DOHH2 (cell line): ENCODE results near the gene SLC9A5.

Experiments used
- H3F3A ChIP-seq: fragments of 200-600 bp; sonication (generic), shearing (Covaris generic); 2 replicates; pipeline ENCODE4 v1.6.0; 2016; ENCODE audit warnings: antibody characterized with exemption, mild to moderate bottlenecking; ENCODE audit not compliant: control insufficient read depth, insufficient read depth
- H3K27ac ChIP-seq: fragments of 200-600 bp; sonication (generic); 2 replicates; pipeline ENCODE4 v1.5.1; 2014; ENCODE audit warnings: low read depth, mild to moderate bottlenecking, low read length, moderate library complexity
- H3K27me3 ChIP-seq: fragments of 200-600 bp; sonication (generic); 2 replicates; pipeline ENCODE4 v1.6.1; 2014; ENCODE audit warnings: mild to moderate bottlenecking, low read length, mixed read lengths; ENCODE audit not compliant: control insufficient read depth
- H3K36me3 ChIP-seq: fragments of 200-600 bp; sonication (generic); 2 replicates; pipeline ENCODE4 v1.6.1; 2014; ENCODE audit warnings: mild to moderate bottlenecking, low read length, moderate library complexity, mixed read lengths; ENCODE audit not compliant: control insufficient read depth
- H3K4me1 ChIP-seq: fragments of 200-600 bp; sonication (generic); 2 replicates; pipeline ENCODE4 v1.6.1; 2014; ENCODE audit warnings: mild to moderate bottlenecking, low read length, mixed read lengths; ENCODE audit not compliant: control insufficient read depth
- H3K4me2 ChIP-seq: fragments of 200-600 bp; sonication (generic); 2 replicates; pipeline ENCODE4 v1.6.0; 2014; ENCODE audit warnings: mild to moderate bottlenecking, low read length, moderate library complexity
- H3K4me3 ChIP-seq: fragments of 200-600 bp; sonication (generic); 2 replicates; pipeline ENCODE4 v1.5.1; 2014; ENCODE audit warnings: mild to moderate bottlenecking, low read length, mixed read lengths
- H3K79me2 ChIP-seq: fragments of 200-600 bp; sonication (generic); 2 replicates; pipeline ENCODE4 v1.6.1; 2014; ENCODE audit warnings: mild to moderate bottlenecking, low read length, mixed read lengths; ENCODE audit not compliant: control insufficient read depth
- H3K9me2 ChIP-seq: fragments of 200-600 bp; sonication (generic); replicated peaks from 2 replicates; pipeline ENCODE4 v1.6.1; 2014; ENCODE audit warnings: mild to moderate bottlenecking, low read length, mixed read lengths; ENCODE audit not compliant: control insufficient read depth
- H3K9me3 ChIP-seq: fragments of 200-600 bp; sonication (generic); 2 replicates; pipeline ENCODE4 v1.6.1; 2014; ENCODE audit warnings: antibody characterized with exemption, low read length, mixed read lengths; ENCODE audit not compliant: control insufficient read depth, insufficient read depth
- H4K20me1 ChIP-seq: fragments of 200-600 bp; sonication (generic); 2 replicates; pipeline ENCODE4 v1.6.0; 2014; ENCODE audit warnings: low read depth, mild to moderate bottlenecking, antibody characterized with exemption, low read length, moderate library complexity; ENCODE audit not compliant: control insufficient read depth, insufficient read depth
- EZH2phosphoT487 ChIP-seq: fragments of 200-600 bp; sonication (generic); IDR thresholded peaks from 2 replicates; pipeline ENCODE4 v1.6.1; 2017; ENCODE audit warnings: borderline replicate concordance, mild to moderate bottlenecking, antibody characterized with exemption, low read length, moderate library complexity, mixed read lengths
- TF ChIP-seq, protein P1 (sequence below): fragments of 200-600 bp; sonication (generic); IDR thresholded peaks from one replicate; pipeline ENCODE4 v1.5.1; 2014; ENCODE audit warnings: antibody characterized with exemption, mild to moderate bottlenecking, low read depth, low read length; ENCODE audit not compliant: poor library complexity, severe bottlenecking

The SLC9A5 gene

DNA sequence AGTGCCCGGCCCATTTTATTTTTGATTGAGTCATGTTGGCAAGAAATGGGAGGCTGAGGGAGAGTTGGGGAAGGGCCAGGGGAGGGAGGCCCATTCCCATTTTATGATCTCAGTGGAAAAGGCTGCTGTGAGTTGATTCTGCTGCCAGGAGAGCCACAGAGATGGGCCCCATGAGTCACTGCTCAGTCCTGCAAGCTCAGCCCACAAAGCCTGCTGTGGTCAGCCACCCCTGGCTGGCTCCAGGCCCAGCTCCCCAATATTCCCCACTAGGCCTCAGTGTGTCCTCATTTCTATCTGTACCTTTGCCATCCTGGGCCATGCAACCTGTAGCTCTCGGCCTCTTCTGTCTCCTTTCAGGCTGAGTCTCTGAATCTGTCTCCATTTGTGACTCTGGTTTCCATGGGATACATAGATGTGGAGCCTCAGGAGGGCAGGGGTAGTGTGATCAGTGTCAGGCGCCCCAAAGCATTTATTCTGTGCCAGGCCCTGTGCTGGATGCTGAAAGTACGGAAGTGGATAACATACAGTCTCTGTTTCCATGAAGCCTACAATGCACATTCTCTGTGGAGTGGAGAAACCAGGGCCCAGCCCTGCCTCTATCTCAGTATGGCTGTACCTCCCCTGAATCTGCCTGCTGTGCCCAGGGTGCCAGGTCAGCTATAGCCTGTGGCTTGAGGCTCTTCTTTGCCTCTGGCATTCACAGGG lies 28.7 kb downstream of the SLC9A5 start:
- Histone ChIP-seq H3K27me3 (no peaks in the 10 kb centered on the region), H3K79me2 (peaks cover 13% of the 10 kb centered on the region), H4K20me1 (no peaks in the 10 kb centered on the region), H3K4me1 (peaks cover 13% of the 10 kb centered on the region), H3K36me3 (peaks cover 12% of the 10 kb centered on the region), H3K4me3 (peak overlapping the region; percentile 79), H3K4me2 (peak overlapping the region; percentile 63), H3K27ac (no peak overlapping the region), H3K9me2 (no peaks in the 10 kb centered on the region), H3F3A (no peaks in the 10 kb centered on the region), H3K9me3 (no peaks in the 10 kb centered on the region)
- TF ChIP-seq, protein P1, sequence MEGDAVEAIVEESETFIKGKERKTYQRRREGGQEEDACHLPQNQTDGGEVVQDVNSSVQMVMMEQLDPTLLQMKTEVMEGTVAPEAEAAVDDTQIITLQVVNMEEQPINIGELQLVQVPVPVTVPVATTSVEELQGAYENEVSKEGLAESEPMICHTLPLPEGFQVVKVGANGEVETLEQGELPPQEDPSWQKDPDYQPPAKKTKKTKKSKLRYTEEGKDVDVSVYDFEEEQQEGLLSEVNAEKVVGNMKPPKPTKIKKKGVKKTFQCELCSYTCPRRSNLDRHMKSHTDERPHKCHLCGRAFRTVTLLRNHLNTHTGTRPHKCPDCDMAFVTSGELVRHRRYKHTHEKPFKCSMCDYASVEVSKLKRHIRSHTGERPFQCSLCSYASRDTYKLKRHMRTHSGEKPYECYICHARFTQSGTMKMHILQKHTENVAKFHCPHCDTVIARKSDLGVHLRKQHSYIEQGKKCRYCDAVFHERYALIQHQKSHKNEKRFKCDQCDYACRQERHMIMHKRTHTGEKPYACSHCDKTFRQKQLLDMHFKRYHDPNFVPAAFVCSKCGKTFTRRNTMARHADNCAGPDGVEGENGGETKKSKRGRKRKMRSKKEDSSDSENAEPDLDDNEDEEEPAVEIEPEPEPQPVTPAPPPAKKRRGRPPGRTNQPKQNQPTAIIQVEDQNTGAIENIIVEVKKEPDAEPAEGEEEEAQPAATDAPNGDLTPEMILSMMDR = no peak
- TF ChIP-seq EZH2phosphoT487 = no peak

DNA sequence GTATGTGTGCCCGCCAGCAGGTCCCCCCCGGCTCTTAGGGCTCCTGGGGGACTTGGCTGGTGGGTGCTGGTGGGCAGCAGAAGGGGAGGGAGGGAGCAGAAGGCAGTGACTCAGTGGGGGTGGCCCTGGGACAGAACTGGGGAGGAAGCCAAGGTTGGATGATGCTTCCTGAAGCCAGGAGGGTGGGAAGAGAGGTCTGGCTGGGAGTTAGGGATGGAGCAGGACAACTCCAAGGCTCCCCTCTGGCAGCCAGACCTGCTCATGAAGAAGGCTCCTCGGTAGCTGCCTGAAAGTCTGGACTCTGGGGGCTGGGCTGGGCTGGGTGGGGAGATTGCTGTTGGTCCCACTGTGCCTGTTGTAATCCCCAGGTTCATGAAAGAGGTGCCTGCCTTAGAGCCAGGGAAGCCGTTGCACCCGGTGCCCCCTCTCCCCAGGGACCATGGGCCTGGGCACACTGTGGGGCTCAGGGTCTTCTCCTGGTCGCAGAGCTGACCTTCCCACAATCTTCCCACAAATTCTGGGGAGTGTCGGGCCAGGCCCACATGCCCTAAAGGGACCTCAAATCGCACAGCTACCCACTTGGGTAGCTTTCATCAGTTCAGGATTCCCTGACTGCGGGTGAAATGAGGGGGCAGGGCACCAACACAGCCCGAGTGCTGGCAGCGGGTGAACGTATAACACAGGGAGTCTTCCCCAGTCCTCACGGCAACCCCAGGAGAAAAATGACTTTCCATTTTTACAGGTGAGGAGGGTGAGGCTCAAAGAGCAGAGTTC lies 29.4 kb downstream of the SLC9A5 start:
- no peaks in the 10 kb centered on the region for H3K27me3 ChIP-seq
- H3K4me1 ChIP-seq = peaks cover 13% of the 10 kb centered on the region
- TF ChIP-seq EZH2phosphoT487 = no peak
- TF ChIP-seq, protein P1 = no peak
- H3K9me2 ChIP-seq = no peaks in the 10 kb centered on the region
- H4K20me1 ChIP-seq = no peaks in the 10 kb centered on the region
- no peak overlapping the region for H3K27ac ChIP-seq
- no peaks in the 10 kb centered on the region for H3K9me3 ChIP-seq
- H3K4me2 ChIP-seq = peak overlapping the region; percentile 63
- H3F3A ChIP-seq = no peaks in the 10 kb centered on the region
- H3K4me3 ChIP-seq = peak overlapping the region; percentile 79
- H3K79me2 ChIP-seq = peaks cover 13% of the 10 kb centered on the region
- peaks cover 12% of the 10 kb centered on the region for H3K36me3 ChIP-seq

DNA sequence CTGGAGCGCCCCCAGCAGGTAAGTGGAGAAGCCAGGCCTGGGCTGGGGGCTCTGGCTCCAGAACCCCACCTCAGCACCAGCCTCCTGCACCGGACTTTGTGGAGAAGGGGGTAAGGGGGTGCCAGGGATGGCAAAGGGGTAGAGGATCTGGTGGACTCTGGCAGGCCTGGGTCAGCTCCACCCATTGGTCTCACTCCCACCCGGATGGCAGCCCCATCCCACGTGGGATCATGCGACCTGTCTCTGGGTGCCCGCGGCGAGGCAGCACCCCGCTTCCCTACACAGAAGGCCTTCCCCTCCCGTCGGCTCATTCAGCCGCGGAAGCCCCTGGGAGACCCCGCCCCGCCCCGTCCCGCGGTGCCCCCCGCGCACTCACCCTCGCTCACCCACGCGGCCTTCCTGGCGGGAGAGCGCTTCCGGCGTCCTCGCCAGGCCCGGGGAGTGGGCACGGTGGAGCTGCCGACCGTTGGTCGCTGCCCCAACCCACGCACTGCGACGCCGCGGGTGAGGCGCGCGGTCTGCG lies 30.1 kb downstream of the SLC9A5 start:
- Histone ChIP-seq H3F3A (no peaks in the 10 kb centered on the region), H4K20me1 (no peaks in the 10 kb centered on the region), H3K36me3 (peaks cover 12% of the 10 kb centered on the region), H3K4me2 (peak overlapping the region; percentile 63), H3K9me3 (no peaks in the 10 kb centered on the region), H3K27ac (no peak overlapping the region), H3K27me3 (no peaks in the 10 kb centered on the region), H3K4me1 (peaks cover 13% of the 10 kb centered on the region), H3K9me2 (no peaks in the 10 kb centered on the region), H3K79me2 (peaks cover 13% of the 10 kb centered on the region), H3K4me3 (peak overlapping the region; percentile 79)
- TF ChIP-seq EZH2phosphoT487 = no peak
- TF ChIP-seq, protein P1 = peak; percentile 89
